ENCODE data around the gene MLN. TPM values are rescaled to one million over a fixed set of nuclear protein-coding genes. Genes with fewer than 3 reads are reported as not detected.
A peak's percentile ranks its signal among the peaks of the same experiment; 100 is the strongest.

The MLN gene
- total and polyA plus RNA-seq, 3 experiments from 2014 or later: not detected

GRCh38 chr6:33815854-33816253 is 12.1 kb upstream of the MLN start:
- no peak overlapping the region for H3K27ac ChIP-seq (ENCODE audit: low read depth, low read length)
- Mint-ChIP-seq H3K4me3 (no peak overlapping the region), H3K9me3 (no peaks in the 10 kb centered on the region), H3K27me3 (peaks cover 30 to 43% of the 10 kb centered on the region in 2 donors), H3K36me3 (no peaks in the 10 kb centered on the region), H3K27ac (no peak overlapping the region), H3K4me1 (peaks cover 0 to 7% (median 5%) of the 10 kb centered on the region in 3 donors)
- ChIA-PET POLR2A (no interaction called here), CTCF (no interaction called here)
- no peaks in the 10 kb centered on the region for H3K4me1 ChIP-seq (ENCODE audit: insufficient read depth, low read length)
- no peaks in the 10 kb centered on the region for H3K36me3 ChIP-seq (ENCODE audit: insufficient read depth, low read length)
- H3K4me3 ChIP-seq (ENCODE audit: low read length): no peak overlapping the region
- H3K27me3 ChIP-seq (ENCODE audit: insufficient read depth, low read length, poor library complexity, severe bottlenecking): peaks cover 12% of the 10 kb centered on the region
- DNase-seq: no peak
- H3K9me3 ChIP-seq (ENCODE audit: low read length): no peaks in the 10 kb centered on the region

- no peak overlapping the region for H3K27ac Mint-ChIP-seq
- no peaks in the 10 kb centered on the region for H3K9me3 Mint-ChIP-seq
- peaks cover 37 to 51% of the 10 kb centered on the region in 2 donors for H3K27me3 Mint-ChIP-seq
- H3K36me3 Mint-ChIP-seq: no peaks in the 10 kb centered on the region
- H3K9me3 ChIP-seq (ENCODE audit: low read length): no peaks in the 10 kb centered on the region
- H3K36me3 ChIP-seq (ENCODE audit: insufficient read depth, low read length): no peaks in the 10 kb centered on the region
- no peak overlapping the region for H3K27ac ChIP-seq (ENCODE audit: low read depth, low read length)
- no peak overlapping the region for H3K4me3 Mint-ChIP-seq
- CTCF ChIA-PET: no interaction called here
- DNase-seq: no peak
- peaks cover 0 to under 1% (median 0%) of the 10 kb centered on the region in 3 donors for H3K4me1 Mint-ChIP-seq
- POLR2A ChIA-PET: no interaction called here
- H3K4me1 ChIP-seq (ENCODE audit: insufficient read depth, low read length): no peaks in the 10 kb centered on the region
- H3K4me3 ChIP-seq (ENCODE audit: low read length): no peak overlapping the region
- H3K27me3 ChIP-seq (ENCODE audit: insufficient read depth, low read length, poor library complexity, severe bottlenecking): peaks cover 15% of the 10 kb centered on the region
Measured at GRCh38 chr6:33813990-33814985, 10.5 kb upstream of the MLN start.

GRCh38 chr6:33813246-33813904 is 9.6 kb upstream of the MLN start:
- Mint-ChIP-seq H3K27me3 (peaks cover 41 to 60% of the 10 kb centered on the region in 2 donors), H3K9me3 (no peaks in the 10 kb centered on the region), H3K4me3 (no peak overlapping the region), H3K36me3 (no peaks in the 10 kb centered on the region), H3K4me1 (peaks cover 3 to 10% (median 9%) of the 10 kb centered on the region in 3 donors), H3K27ac (no peak overlapping the region)
- ChIA-PET POLR2A (no interaction called here), CTCF (no interaction called here)
- Histone ChIP-seq H3K9me3 (ENCODE audit: low read length) (no peaks in the 10 kb centered on the region), H3K4me3 (ENCODE audit: low read length) (no peak overlapping the region), H3K27me3 (ENCODE audit: insufficient read depth, low read length, poor library complexity, severe bottlenecking) (peaks cover 23% of the 10 kb centered on the region), H3K4me1 (ENCODE audit: insufficient read depth, low read length) (peaks cover under 1% of the 10 kb centered on the region), H3K36me3 (ENCODE audit: insufficient read depth, low read length) (no peaks in the 10 kb centered on the region), H3K27ac (ENCODE audit: low read depth, low read length) (no peak overlapping the region)
- no peak for DNase-seq

GRCh38 chr6:33812669-33813068 is 8.9 kb upstream of the MLN start:
- no peaks in the 10 kb centered on the region for H3K9me3 ChIP-seq (ENCODE audit: low read length)
- POLR2A ChIA-PET: no interaction called here
- peak in 3 of 5 donors; percentile 9 to 50 (median 12) for DNase-seq
- no peaks in the 10 kb centered on the region for H3K36me3 ChIP-seq (ENCODE audit: insufficient read depth, low read length)
- H3K27me3 ChIP-seq (ENCODE audit: insufficient read depth, low read length, poor library complexity, severe bottlenecking): peaks cover 23% of the 10 kb centered on the region
- Mint-ChIP-seq H3K27ac (no peak overlapping the region), H3K4me1 (peaks cover 10 to 17% (median 16%) of the 10 kb centered on the region in 3 donors), H3K27me3 (peaks cover 42 to 67% of the 10 kb centered on the region in 2 donors), H3K36me3 (no peaks in the 10 kb centered on the region), H3K4me3 (no peak overlapping the region), H3K9me3 (no peaks in the 10 kb centered on the region)
- H3K4me1 ChIP-seq (ENCODE audit: insufficient read depth, low read length): peaks cover 8% of the 10 kb centered on the region
- no peak overlapping the region for H3K4me3 ChIP-seq (ENCODE audit: low read length)
- CTCF ChIA-PET: interaction anchor here (1.1 kb wide), 2 partner anchors 43 to 68 kb away, joined by 3 to 4 read pairs; no protein-coding TSS in a partner anchor
- H3K27ac ChIP-seq (ENCODE audit: low read depth, low read length): no peak overlapping the region

- Mint-ChIP-seq H3K4me3 (no peak overlapping the region), H3K27ac (no peak overlapping the region), H3K9me3 (no peaks in the 10 kb centered on the region), H3K36me3 (no peaks in the 10 kb centered on the region), H3K4me1 (peaks cover 15 to 27% (median 25%) of the 10 kb centered on the region in 3 donors), H3K27me3 (peaks cover 37 to 63% of the 10 kb centered on the region in 2 donors)
- CTCF ChIA-PET: no interaction called here
- no peaks in the 10 kb centered on the region for H3K9me3 ChIP-seq (ENCODE audit: low read length)
- H3K4me1 ChIP-seq (ENCODE audit: insufficient read depth, low read length): peaks cover 14% of the 10 kb centered on the region
- H3K4me3 ChIP-seq (ENCODE audit: low read length): no peak overlapping the region
- H3K27me3 ChIP-seq (ENCODE audit: insufficient read depth, low read length, poor library complexity, severe bottlenecking): peaks cover 23% of the 10 kb centered on the region
- no peak for DNase-seq
- POLR2A ChIA-PET: no interaction called here
- no peaks in the 10 kb centered on the region for H3K36me3 ChIP-seq (ENCODE audit: insufficient read depth, low read length)
- no peak overlapping the region for H3K27ac ChIP-seq (ENCODE audit: low read depth, low read length)
Measured at GRCh38 chr6:33809594-33809993, 5.8 kb upstream of the MLN start.

GRCh38 chr6:33808641-33809180 is 4.9 kb upstream of the MLN start:
- Mint-ChIP-seq H3K27ac (no peak overlapping the region), H3K27me3 (peaks cover 37 to 61% of the 10 kb centered on the region in 2 donors), H3K4me3 (no peak overlapping the region), H3K36me3 (peaks cover 0 to 2% (median 0%) of the 10 kb centered on the region in 3 donors), H3K4me1 (peaks cover 18 to 27% (median 25%) of the 10 kb centered on the region in 3 donors), H3K9me3 (no peaks in the 10 kb centered on the region)
- ChIA-PET CTCF (no interaction called here), POLR2A (no interaction called here)
- no peak overlapping the region for H3K4me3 ChIP-seq (ENCODE audit: low read length)
- H3K27ac ChIP-seq (ENCODE audit: low read depth, low read length): no peak overlapping the region
- H3K9me3 ChIP-seq (ENCODE audit: low read length): no peaks in the 10 kb centered on the region
- H3K4me1 ChIP-seq (ENCODE audit: insufficient read depth, low read length): peaks cover 14% of the 10 kb centered on the region
- peaks cover 23% of the 10 kb centered on the region for H3K27me3 ChIP-seq (ENCODE audit: insufficient read depth, low read length, poor library complexity, severe bottlenecking)
- H3K36me3 ChIP-seq (ENCODE audit: insufficient read depth, low read length): no peaks in the 10 kb centered on the region
- DNase-seq: no peak

- ChIA-PET CTCF (no interaction called here), POLR2A (no interaction called here)
- peak overlapping the region in 1 of 8 donors; percentile 26 for H3K27ac Mint-ChIP-seq
- H3K4me1 ChIP-seq (ENCODE audit: insufficient read depth, low read length): peaks cover 14% of the 10 kb centered on the region
- no peaks in the 10 kb centered on the region for H3K9me3 Mint-ChIP-seq
- DNase-seq: no peak
- no peaks in the 10 kb centered on the region for H3K36me3 ChIP-seq (ENCODE audit: insufficient read depth, low read length)
- peaks cover 18 to 27% (median 25%) of the 10 kb centered on the region in 3 donors for H3K4me1 Mint-ChIP-seq
- peaks cover 0 to 2% (median 0%) of the 10 kb centered on the region in 3 donors for H3K36me3 Mint-ChIP-seq
- peaks cover 30 to 54% of the 10 kb centered on the region in 2 donors for H3K27me3 Mint-ChIP-seq
- H3K4me3 Mint-ChIP-seq: peak overlapping the region in 4 of 7 donors; percentile 26 to 40 (median 36)
- H3K27me3 ChIP-seq (ENCODE audit: insufficient read depth, low read length, poor library complexity, severe bottlenecking): peaks cover 19% of the 10 kb centered on the region
- H3K27ac ChIP-seq (ENCODE audit: low read depth, low read length): no peak overlapping the region
- no peak overlapping the region for H3K4me3 ChIP-seq (ENCODE audit: low read length)
- H3K9me3 ChIP-seq (ENCODE audit: low read length): no peaks in the 10 kb centered on the region
Measured at GRCh38 chr6:33807606-33808005, 3.8 kb upstream of the MLN start.

GRCh38 chr6:33806841-33807240 is 3.0 kb upstream of the MLN start:
- no peak overlapping the region for H3K27ac ChIP-seq (ENCODE audit: low read depth, low read length)
- ChIA-PET CTCF (no interaction called here), POLR2A (no interaction called here)
- Mint-ChIP-seq H3K9me3 (no peaks in the 10 kb centered on the region), H3K4me1 (peaks cover 18 to 27% (median 25%) of the 10 kb centered on the region in 3 donors), H3K36me3 (peaks cover 0 to 2% (median 0%) of the 10 kb centered on the region in 3 donors), H3K27me3 (peaks cover 26 to 46% of the 10 kb centered on the region in 2 donors), H3K4me3 (peak overlapping the region in 1 of 7 donors; percentile 59), H3K27ac (no peak overlapping the region)
- H3K9me3 ChIP-seq (ENCODE audit: low read length): no peaks in the 10 kb centered on the region
- no peaks in the 10 kb centered on the region for H3K36me3 ChIP-seq (ENCODE audit: insufficient read depth, low read length)
- H3K4me1 ChIP-seq (ENCODE audit: insufficient read depth, low read length): peaks cover 14% of the 10 kb centered on the region
- peaks cover 11% of the 10 kb centered on the region for H3K27me3 ChIP-seq (ENCODE audit: insufficient read depth, low read length, poor library complexity, severe bottlenecking)
- H3K4me3 ChIP-seq (ENCODE audit: low read length): no peak overlapping the region
- no peak for DNase-seq
